Measurements from ENCODE around the gene SCN5A.
"Not testable (repeated sequence)": the region's sequence is repeated elsewhere in the genome, so short reads cannot be mapped to it uniquely, and the experiment has no call there.

SCN5A gene

DNA sequence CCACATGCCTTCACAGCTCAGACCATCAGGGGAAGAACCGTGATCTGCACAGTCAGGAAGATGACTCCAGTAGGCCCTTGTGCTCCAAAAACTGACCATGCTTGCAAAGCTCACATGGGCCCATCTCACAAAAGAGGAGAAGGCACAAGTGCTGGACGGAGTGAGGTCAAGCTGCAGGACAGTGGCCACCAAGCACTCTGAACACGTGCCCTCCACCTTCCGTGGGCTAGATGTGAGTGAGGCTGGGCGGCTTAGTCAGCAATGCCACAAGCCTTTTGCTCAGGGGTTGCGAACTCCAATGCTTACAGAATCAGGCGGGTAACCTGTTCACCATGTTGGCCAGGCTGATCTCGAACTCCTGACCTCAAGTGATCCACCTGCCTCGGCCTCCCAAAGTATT is 70.9 kb downstream of the SCN5A start:
- no peak for DNase-seq (ENCODE audit: low read depth)

DNA sequence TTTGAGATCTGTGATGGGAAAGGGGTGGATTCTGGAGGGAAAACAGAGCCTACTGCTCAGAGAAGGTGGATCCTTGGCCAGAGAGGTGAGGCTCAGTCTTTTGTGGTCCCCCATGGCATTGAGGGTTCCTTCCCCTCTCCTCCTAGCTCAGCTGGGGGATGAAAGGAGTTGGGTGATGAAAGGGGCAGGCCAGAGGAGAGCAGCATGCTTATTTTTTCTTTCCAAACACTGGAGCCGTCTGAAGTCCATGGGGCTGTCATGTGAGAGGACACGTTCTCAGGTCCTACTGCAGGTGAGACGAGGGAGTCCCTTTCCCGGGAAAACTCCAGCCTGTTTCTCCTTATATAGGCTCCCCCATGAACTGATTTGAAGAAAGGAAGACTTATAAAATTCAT is 71.4 kb downstream of the SCN5A start:
- DNase-seq (ENCODE audit: low read depth): no peak

DNA sequence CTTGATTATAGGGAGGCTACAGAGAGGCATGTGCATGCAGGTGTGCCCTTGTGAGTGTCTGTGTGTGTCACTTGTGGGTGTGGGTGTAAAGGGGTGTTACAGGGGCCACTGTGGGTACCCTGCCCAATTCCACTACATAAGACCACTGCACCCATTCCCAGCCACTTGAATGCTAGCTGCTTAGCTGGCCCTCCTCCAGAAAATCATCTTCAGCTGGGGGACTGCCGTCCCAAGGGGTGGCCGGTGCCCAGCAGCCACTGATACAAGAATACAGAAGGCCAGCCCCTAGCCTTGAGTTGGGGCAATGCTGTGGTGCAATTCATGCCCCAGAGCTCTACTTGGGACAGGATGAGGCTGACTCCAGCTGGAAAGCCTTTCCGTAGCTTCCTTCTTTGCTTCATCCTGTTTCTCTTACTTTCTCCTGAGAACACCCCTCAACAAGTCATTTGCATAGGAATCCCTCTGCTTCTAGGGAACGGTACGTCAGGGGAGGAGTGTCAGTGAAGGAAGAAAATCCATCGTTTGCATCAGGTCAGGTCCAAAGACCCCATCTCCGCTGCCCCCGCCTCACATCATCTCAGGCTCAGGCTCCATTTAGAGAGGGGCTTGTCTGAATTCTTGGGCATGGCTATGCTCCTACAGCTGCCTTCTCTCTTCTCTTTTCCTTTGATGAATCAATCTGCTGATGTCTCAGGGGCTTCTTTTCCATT is 72.0 kb downstream of the SCN5A start:
- no peak for DNase-seq (ENCODE audit: low read depth)

DNA sequence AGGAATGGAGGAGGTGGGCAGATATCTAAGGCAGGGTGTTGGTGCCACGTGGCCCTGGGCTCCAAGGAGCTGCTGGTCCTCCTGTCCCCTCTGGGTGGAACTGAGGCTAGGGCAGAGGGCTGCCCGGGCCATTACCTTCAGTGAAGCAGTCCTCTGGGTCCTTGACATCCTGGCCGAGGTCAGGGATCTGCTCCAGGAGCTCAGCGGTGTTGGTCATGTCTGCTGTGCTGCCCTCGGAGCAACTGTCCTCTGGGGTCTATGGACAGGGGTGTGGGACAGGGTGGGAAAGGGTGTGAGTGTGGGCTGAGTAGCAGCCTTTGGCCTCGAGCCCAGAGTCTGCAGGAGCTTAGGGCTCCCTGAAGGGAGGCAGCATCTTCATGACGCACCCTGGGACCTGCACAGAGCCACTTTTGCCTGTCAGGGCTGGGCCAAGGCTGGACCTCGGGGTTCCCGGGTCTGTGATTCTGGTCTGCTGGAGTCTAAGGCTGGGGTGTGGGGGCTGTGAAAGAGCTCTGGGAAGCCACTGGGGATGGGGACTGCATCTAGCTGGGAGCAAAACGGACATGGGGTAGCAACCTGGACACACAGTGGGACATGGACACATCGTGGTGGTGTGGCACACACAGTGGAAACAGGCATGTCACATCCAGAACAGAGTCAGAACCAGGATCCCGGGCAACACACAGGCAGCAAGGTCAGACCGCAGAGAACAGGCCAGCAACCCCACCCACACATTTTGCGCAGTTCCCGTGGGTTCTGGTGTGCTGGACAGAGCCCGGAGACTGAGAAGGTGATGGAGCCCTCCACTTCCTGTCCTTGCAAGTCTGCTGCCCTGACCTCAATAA is 72.7 kb downstream of the SCN5A start:
- DNase-seq (ENCODE audit: low read depth): no peak

DNA sequence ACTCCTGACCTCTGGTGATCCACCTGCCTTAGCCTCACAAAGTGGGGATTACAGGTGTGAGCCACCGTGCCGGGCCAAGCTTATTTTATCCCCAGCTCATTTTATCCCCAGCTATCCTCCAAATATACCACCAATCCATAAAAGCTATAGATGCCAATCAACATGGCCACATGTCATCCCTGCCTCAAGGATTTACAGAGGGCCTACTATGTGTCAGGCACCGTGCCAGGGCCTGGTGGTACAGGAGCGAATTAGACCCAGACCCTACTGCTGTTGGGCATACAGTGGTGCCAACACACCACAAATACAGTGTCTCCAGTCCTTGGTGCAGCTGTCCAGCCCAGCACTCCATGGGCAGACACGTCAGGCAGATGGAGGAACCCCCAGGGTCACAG is 73.4 kb downstream of the SCN5A start:
- DNase-seq (ENCODE audit: low read depth): no peak

DNA sequence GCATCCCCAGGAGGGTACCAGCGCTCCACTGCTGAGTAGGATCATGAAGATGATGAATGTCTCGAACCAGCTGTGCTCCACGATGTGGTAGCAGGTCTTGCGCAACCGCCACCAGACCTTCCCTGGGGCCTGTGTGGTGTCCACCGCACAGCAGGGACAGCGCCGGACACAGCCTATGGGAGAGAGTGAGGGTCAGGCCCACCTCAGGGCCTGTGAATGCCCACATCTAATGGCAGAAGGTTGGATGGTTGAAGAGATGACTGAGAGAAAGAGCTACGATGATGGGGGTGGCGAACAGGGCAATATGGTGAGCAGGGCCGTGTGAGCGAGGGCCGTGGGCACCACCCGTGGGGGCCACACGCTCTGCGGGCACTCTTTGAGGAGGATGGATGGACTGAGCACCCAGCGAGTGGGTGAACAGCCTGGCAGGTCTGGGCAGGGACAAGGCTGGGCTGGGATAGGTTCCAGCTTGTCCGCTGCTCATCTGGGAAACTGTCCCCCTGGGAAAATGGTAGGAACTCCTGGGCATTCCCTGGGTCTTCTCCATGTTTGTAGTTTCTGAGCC is 74.1 kb downstream of the SCN5A start:
- DNase-seq (ENCODE audit: low read depth): no peak

DNA sequence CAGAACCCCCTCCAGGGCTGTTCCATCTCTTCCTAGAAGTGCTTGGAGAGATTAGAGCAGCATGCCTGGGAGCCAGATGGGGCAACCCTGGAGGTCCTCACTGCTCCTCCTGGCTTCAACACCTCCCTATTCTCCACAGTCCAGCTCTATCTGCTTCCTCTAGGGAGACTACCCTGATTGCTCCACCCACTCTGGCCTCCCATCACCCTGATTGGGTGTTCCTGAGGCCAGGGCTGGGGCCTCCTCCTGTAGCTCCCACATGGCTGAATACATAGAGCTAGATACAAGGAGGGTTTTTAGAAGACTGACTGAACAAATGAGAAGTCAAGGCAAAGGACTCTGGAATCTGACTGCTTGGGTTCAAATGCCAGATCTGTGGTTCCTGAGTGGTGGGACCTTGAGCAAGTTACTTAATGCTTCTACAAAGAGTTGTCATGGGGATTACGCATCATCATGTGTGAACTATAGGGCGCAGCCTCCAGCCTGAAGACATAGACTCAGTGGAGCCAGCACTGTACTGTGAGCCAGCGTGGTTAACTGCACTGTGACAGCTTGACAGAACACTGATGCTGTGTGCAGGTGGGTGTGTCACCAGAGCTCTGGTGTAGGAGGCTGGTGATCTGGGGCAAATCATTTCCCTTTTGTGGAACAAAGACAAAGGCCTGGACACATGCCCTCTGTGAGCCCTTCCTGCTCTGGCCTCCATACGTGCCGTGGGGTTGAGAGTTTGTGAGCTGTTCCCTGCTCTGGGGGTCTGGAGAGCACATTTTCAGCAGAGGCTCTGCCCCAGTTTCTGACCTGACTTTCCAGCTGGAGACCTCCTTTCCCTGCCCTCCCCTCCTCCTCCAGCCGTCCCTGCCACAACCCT is 74.8 kb downstream of the SCN5A start:
- DNase-seq (ENCODE audit: low read depth): no peak

DNA sequence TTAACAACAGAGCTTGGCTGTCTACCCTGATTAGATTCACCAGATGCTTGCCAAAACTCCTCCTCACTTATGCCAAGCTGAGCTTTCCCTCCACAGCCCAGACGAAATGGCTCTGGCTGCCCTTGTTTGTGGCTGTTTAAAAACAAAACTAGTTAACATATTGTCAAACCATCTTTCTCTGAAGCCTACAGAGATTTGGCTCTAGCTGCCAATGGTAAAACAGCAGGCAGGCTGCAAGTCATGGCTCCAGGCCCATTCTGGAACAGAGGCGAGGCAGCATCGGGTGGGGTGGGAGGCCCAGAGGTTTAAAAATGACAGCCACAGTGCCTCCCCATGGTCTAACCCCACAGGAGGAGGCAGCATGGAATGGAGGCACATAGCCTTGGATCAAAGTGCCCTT is 75.9 kb downstream of the SCN5A start:
- no peak for DNase-seq (ENCODE audit: low read depth)

DNA sequence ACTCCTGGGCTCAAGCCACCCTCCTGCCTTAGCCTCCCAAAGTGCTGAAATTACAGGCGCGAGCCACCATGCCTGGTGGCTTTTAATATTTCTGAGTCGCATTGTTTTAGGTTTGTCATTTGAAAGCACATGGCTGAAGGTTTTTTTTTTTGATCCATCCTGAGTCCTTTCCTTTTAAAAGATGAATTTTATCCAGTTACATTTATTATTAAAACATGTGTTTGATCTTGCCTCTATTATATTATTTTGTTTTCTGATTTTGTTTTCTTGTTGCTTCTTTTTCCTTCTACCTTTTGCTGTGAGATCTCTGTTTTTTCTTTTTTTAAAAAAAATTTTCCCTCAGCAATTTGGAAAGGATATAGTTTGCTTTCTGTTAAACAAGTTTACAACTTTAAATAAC is 76.4 kb downstream of the SCN5A start:
- no peak for DNase-seq (ENCODE audit: low read depth)

DNA sequence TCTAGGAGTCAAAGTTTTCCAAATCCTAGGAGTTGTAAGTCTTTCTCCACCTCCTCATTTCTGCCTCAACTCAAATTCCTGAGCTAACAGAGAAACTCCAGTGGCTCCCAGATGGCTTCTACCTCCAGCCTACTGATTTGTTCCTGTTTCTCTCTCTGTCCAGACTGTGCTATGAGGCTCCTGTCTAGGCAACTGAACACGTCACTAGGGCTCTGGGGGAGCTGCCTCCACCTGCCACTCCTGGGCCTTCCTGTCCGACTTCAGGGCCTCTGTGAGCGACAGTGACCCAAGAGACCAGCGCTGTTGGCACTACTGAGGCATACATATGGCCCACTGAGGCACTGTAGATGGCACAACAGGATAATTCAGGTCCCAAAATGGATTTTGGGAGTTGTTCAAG is 82.0 kb downstream of the SCN5A start:
- no peak for DNase-seq (ENCODE audit: low read depth)

DNA sequence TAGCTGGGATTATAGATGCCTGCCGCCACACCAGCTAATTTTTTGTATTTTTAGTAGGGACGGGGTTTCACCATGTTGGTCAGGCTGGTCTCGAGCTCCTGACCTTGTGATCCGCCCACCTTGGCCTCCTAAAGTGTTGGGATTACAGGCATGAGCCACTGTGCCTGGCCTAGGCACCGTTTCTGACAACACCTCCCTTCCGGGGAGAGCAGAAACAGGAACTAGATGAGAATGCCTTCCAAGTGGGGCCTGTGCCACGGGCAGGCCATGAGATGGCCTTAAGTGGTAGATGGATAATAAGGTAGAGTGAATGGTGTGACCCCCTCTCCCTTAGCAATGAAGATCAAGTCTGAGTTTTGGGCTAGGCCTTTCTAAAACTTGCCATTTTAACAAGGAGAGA is 82.7 kb downstream of the SCN5A start:
- DNase-seq (ENCODE audit: low read depth): not testable (repeated sequence)

DNA sequence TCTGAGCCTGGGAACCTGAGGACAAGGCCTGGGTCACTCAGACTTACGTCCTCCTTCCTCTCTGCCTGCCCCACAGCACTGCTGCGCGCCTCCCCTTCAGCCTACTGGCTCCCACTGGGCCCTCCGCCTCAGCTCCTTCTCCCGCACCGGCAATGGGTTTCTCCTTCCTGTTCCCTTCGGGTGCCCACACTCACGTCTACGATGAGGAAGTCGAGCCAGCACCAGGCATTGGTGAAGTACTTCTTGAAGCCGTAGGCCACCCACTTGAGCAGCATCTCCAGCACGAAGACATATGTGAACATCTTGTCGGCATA is 83.3 kb downstream of the SCN5A start:
- no peak for DNase-seq (ENCODE audit: low read depth)

DNA sequence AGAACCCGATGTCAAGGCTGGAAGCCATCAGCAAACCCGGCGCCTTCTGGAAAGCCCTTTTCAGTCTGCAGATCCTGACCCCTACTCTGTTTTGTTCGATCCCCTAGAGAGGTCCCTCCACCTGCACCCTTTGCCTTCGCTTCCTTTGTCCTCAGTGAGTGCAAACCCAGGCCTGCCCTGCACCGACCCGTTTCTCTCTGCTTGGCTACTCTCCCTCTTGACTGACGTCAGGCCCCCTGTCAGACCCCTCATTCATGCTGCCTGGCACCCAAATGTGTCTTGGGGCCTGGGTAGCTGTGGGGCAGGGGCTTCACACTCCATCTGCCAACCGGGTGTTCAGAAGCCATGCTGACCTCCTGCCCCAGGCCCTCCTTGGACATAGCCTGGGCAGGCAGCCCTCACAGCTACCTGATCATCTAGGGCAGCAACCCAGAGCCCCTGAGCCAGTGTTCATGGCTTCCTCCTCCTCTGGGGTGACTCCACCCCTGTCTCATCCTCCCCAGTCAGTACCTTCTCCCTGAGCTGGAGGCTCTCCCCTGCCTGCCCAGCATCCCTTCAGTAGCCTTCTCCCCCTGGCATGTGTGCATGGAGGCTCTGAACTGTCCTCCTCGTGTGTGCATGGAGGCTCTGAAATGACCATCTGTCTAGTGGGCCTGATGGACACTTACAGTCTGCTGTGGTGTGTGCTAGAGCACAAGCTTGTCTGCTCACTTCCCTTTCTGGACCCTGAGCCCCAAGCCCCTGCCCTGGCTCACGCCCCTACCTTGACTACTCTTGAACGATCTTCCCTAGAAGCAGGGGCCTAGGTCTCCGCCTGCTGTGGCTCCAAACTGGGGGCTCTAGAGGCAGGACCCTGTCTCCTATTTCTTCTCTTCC is 83.9 kb downstream of the SCN5A start:
- DNase-seq (ENCODE audit: low read depth): no peak

DNA sequence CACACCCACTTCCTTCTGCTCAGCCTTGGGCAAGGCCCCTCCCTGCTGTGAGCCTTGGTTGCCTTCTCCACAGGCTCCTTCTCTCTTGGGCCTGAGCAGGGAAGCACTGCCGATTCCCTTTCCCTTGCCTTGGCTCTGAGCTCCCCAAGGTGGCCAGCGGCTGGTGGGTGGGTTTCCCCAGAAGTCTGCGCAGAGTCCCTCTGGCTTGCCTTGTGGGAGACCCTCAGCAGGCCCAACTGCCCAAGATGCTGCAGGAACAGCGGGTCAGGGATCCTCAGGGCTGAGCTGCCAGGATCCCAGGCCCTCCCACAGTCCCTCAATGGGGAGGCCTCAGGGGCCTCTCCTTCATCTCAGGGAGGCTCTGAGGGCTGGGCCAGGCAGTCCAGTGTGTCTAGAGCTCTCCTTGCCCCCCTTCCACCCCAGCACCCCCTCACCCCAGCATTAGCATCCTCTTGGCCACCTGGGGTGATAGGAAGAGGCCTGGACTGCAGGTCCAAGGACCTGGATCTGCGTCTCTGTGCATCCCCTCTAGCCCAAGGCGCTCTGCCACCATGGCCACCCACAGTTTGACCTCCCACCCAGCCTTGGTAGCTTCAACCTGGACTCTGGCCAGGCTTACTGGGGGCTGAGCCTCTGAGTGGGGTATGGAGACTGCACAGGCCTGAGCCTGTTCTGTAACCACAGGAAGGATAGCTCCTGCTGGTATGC is 84.7 kb downstream of the SCN5A start:
- no peak for DNase-seq (ENCODE audit: low read depth)

DNA sequence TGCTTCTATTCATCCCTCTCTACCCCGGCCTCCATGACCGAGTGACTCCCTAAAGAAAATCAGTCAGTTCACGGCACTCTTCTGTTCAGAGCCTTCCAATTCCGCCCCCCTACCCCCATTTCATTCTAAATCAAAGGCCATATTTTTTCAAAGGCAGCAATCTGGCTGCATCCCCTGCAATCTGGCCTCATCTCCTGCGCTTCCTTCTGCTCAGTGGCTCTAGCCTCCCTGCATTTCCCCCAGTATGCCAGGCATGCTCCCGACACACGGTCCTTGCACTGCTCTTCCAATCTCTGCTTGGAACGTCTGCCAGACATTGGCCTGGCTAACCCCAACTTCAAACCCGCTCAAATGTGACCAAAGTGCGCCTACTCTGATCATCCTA is 85.6 kb downstream of the SCN5A start:
- DNase-seq (ENCODE audit: low read depth): no peak

DNA sequence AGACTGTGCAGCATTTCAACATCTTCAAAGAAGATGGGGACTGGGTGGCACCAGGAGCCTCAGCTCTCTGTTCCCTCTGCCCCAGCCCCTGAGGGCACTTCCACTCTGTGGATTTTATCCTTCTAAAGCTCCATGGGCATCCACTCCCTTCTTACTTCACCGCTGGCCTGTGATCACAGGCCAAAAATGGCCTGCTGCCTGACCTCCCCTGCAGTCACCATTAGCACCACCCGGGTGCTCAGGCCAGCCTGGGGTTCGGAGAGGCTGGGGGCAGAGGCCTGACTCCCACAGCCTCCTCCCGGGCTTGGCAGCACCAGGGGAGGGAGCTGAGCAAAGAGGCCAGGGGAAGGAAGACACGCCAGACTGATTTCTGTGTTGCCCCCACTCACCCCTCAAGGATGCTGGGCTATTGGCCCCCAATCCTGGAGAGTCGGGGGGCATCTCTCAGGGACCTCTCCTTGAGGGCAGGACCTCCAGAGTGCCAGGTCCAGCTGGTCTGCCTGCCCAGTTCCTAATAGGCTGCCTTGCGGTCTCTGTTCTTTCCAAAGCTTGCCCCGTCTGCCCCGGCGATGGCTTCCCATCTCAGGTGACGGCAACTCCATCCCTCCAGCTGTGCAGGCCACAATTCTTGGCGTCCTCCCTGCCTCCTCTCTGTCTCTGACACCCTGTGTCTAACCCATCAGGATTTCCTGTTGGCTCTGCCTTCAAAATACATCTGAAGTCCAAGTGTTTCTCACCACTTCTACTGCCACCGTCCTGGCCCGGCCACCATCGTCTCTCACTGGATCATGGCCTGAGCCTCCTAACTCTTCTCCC is 86.2 kb downstream of the SCN5A start:
- DNase-seq (ENCODE audit: low read depth): no peak

DNA sequence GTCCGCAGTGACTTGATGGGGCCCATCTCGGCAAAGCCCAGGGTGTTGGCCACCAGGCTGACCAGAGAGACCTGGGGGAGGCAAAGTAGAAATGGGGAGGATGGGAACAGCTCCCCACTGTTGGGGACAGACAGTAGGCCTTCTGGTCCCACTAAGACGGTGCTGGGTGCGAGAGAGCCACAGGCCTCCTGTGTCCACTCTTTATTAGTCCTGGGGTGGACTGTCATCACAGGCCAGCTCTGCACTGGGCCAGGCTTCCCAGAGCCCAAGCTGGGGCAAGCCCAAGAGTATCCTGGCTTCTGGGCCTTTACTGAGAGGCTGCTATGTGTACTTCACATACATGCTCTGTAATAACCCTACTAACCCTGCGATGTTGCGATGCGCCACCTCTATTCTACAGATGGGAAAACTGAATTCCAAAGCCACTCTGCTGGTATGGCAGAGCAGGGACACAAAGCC is 87.0 kb downstream of the SCN5A start:
- DNase-seq (ENCODE audit: low read depth): no peak

DNA sequence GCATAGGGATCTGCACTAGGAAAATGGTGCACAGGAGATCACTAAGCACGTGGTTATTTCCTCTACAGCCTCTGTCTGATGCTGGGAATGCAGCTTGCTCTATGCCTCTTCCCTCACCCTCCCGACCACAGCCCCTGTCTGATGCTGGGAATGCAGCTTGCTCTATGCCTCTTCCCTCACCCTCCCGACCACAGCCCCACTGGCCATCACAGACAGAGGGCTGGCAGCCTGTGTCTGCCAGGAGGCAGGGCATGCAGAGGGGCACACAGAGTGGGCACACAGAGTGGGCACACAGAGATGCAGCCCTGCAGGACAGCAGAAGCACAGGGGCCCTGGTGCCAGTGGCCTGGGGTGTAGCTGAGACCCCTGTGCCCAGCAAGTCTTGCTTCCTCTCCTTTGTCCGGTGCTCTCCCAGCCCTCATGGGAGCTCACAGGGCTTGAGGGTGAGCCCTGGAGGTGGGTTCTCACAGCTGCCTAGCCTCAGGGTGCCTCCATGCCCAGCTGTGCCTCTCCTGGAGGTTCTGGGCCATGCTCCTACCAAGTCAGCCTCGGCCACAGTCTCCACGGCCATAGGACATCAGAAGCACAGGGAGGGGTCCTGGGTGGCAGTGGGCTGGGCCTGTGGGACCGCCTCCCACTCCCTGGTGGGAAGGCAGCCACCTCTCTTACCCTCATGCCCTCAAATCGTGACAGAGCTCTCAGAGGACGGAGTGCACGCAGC is 87.6 kb downstream of the SCN5A start:
- no peak for DNase-seq (ENCODE audit: low read depth)

DNA sequence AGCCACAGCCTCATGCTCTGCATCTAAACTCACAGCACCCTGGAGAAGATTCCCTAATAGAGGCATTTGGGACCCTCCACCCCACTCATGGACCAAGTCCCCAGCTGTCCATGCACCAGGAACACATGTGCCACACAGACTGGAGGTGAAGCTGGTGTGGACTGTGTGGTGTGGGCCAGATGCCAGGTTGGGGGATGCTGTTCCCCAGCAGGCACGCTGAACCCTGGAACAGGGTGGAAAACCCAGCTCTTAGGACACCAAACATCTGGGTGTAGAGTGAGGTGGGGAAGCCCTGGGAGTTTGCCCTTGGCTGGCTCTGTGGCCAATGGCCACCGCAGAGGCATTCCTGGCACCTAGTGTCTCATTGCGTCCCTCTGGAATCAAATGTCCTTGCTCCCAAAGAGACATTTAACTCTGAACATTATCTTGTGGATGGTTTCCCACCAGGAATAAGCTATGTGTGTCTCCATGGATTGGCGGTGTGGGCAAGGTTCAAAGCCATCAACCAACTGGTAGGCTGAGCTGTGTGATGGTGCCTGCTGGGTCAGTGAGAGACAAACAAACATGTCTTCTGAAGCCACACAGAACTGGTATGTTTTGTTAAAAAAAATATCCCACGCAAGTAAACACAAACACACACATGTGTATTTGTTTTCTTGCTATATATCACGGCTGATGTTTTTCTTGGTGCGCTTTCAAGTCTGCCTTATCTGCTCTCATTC is 88.3 kb downstream of the SCN5A start:
- DNase-seq (ENCODE audit: low read depth): no peak
